ENCODE results near the gene GRAMD1B.

DNA sequence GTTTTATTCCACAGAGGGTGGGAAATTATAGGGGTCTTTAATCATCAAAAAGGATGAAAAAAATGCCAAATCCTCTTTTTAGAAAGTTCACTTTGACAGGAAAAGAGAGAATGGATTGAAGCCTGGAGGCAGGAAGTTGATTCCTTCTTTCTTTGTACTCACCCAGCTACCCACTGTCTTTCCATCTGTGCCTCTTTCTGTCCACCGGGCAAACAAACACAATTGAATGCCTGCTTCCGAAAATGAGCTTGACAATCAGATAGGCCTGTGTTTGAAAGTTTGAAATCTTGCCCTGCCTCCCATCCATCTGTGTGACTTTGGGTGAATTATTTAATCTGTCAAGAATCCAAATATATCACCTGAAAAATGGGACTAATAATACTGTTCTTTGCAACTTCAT lies 143.2 kb downstream of the GRAMD1B start:
- TF ChIP-seq, protein P1, sequence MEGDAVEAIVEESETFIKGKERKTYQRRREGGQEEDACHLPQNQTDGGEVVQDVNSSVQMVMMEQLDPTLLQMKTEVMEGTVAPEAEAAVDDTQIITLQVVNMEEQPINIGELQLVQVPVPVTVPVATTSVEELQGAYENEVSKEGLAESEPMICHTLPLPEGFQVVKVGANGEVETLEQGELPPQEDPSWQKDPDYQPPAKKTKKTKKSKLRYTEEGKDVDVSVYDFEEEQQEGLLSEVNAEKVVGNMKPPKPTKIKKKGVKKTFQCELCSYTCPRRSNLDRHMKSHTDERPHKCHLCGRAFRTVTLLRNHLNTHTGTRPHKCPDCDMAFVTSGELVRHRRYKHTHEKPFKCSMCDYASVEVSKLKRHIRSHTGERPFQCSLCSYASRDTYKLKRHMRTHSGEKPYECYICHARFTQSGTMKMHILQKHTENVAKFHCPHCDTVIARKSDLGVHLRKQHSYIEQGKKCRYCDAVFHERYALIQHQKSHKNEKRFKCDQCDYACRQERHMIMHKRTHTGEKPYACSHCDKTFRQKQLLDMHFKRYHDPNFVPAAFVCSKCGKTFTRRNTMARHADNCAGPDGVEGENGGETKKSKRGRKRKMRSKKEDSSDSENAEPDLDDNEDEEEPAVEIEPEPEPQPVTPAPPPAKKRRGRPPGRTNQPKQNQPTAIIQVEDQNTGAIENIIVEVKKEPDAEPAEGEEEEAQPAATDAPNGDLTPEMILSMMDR (IDR thresholded peaks at IDR 0.05), result no peak
- TF ChIP-seq POLR2A (IDR thresholded peaks at IDR 0.05), result no peak
